HG02642 (cell line): Measurements from ENCODE around the gene CARMIL1.
"Not testable (repeated sequence)": the region's sequence is repeated elsewhere in the genome, so short reads cannot be mapped to it uniquely, and the experiment has no call there.

Source experiments
- ATAC-seq: cut with Tn5 transposase; IDR thresholded peaks from one replicate; pipeline ENCODE4 v1.9.1; 2021; ENCODE audit warnings: mild to moderate bottlenecking; ENCODE audit not compliant: unreplicated experiment, poor library complexity

CARMIL1 gene

GRCh38 chr6:25275436-25275835, 3.7 kb upstream of the CARMIL1 start:
- no peak for ATAC-seq

DNA sequence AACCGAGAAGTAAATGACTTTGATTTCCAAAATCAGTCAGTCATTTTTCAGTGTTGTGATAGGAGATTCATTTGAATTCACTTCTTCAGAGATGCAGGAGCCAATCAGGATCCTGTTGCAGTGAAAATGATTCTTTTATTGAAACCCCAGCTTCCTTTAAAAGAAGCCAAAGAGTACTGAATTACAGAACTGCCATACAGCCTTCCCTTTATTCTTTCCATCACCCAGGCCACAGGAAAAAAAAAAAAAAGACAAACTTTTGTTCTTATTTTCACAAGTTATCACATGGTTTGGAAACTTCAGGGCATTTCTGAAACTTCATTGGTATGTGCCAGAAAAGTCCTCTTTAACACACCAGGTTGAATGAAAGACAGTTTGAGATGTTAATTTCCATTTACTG, 1.8 kb upstream of the CARMIL1 start:
- no peak for ATAC-seq

GRCh38 chr6:25277857-25278256, 1.3 kb upstream of the CARMIL1 start:
- no peak for ATAC-seq

- peak; percentile 20 for ATAC-seq
Observed at GRCh38 chr6:25278261-25278913, 787 bp upstream of the CARMIL1 start.

DNA sequence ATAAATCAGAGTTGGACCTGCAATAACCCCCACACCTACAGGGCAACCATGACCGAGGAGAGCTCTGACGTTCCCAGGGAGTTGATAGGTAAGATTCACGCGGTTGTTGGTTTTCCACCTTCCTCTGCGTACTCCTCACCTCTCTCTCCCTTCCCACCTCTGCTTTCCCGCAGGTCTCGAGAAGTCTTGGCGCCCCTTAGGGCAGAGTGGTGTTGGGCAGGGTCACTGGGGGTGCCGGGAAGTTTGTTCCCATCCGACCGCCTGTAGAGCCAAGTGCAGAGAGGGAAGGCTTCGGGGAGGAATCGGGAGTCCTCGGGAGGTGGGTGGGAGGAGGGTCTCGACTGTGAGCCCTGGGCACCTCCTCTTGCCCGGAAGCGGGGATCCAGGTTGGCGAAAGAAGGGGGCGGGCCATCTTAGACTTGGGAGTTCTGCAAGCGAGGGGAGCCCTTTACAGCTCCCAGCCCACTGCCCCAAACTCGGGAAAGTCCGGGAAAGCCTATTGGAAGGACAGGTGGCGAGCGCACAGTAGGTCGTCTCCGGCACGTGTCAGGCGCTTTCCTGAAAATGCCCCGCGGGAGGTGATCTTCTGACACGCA, 672 bp downstream of the CARMIL1 start:
- peak; percentile 15 for ATAC-seq

GRCh38 chr6:25280344-25281074, 1.3 kb downstream of the CARMIL1 start:
- ATAC-seq: no peak

DNA sequence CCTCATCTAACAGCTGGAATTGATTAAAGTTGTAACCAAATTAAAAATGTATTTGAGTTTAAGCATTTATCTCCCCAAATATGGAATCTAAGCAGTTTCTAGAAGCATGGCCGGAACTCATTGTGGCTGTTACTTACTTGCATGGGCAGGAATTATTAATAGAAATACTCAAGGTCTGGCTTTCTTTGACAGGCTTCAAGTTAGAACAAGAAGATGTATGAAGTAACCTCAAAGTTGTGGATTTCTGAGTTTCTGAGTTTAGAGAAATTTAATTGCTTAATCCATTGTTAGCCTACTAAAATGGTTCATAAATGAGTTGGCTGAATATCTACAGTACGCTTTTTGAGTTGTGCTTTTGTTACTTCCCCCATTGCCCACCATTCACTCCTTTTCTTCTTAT, 7.7 kb downstream of the CARMIL1 start:
- ATAC-seq: no peak

DNA sequence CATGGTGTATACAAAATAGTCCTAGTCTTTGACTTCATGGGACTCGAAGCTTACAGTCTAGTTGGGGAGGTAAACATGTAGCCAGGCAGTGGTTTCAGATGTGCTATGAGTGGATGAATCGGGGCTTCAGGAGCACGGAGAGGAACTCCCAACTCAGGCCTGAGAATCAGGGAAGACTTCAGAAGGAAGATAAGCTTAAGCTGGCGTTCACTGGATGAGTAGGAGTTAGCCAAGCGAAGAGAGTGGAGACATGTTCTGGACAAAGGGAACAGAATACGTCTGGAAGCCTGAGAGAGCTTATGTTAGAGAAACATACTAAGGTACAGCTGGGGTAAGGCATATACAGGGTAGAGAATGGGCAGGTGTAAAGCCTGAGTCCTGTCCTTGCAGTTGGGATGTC, 8.8 kb downstream of the CARMIL1 start:
- no peak for ATAC-seq

DNA sequence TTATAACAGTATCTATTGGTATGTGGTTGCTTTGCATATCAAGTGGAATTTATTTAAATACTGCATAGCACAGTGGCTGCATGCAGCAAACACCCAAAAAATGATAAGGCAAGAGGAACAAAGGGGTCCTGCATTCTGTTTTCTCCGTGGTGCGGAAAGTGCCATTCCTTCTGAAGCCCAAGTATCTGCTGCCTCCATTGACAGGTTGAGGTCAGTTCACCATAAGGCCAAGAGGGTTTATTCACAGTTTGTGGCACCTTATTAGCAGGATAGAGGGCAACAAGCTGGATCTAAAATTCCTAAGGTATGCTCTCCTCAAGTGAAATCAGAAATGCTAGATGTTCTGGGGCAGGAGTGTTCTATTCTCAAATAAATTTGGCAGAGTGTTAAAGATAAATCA, 9.3 kb downstream of the CARMIL1 start:
- no peak for ATAC-seq

- no peak for ATAC-seq
Observed at GRCh38 chr6:25290306-25291060, 11.3 kb downstream of the CARMIL1 start.

- no peak for ATAC-seq
Observed at GRCh38 chr6:25292384-25292783, 13.2 kb downstream of the CARMIL1 start.

DNA sequence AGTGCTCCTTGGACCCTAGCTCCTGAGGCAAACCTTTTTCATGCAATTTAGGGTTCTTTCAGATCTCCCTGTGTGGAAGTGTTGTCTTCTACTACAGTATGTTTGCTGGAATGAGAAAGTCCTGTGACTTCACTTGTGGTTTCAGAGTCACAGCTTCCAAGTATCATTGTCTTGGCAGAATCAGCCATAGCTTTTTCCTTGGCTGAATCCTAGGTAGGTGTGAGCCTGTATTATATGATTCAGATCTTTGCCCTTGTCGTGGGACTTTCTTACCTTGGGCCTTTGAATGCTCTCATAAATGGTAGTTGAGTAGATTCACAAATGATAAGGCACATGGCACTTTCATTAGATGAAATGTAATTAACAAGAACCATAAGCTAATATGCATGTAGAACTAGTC, 16.5 kb downstream of the CARMIL1 start:
- ATAC-seq: no peak

DNA sequence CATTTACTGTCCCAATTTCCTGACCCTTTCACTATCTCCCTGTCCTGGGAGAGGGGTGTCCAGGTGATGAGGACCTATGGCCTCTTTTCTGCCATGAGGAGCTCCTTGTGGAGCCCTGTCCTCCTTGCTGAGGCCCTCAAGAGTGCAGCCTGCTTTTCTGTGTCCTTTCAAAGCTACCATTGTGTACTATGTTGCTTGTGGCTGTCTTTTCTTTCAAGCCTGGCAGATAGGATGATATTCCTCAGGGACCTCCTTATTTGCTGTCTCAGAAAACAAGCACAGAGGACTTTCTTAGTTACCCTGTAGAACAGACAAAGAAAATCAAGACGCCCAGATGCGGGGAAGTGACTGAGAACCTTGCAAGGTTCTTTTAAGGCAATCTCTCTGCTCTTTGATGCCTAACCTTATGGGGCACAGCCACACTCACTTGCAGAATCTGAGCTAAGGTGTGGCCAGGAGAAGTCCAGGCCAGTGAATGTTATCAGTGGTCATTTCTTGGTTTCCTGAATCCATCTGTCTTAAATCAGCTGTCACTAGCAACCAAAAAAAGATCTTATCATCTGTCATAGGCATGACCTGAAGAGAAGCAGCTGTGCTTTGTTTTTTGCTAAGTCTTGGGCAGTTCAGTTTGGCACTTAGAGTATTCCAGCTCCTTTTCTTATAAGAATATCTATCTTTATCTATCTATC, 17.2 kb downstream of the CARMIL1 start:
- no peak for ATAC-seq

- no peak for ATAC-seq
Observed at GRCh38 chr6:25297039-25297441, 17.9 kb downstream of the CARMIL1 start.

GRCh38 chr6:25297823-25298522, 18.8 kb downstream of the CARMIL1 start:
- no peak for ATAC-seq

DNA sequence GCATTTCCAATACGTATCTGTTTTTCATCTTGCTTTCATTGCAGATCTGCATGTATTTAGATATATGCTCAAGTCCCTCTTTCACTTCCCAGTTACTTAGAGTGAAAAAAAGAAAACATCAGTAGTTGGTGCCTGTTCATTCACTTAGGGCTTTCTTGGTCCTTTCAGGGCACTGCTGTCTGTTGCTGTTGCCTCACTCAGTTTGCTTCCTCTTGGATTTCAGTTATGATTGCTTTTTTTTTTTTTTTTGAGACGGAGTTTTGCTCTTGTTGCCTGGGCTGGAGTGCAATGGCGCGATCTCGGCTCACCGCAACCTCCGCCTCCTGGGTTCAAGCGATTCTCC, 19.3 kb downstream of the CARMIL1 start:
- ATAC-seq: not testable (repeated sequence)

- peak; percentile 50 for ATAC-seq
Observed at GRCh38 chr6:25301362-25301761, 22.2 kb downstream of the CARMIL1 start.

- ATAC-seq: no peak
Observed at GRCh38 chr6:25302151-25302550, 23.0 kb downstream of the CARMIL1 start.

GRCh38 chr6:25302677-25303128, 23.5 kb downstream of the CARMIL1 start:
- no peak for ATAC-seq

DNA sequence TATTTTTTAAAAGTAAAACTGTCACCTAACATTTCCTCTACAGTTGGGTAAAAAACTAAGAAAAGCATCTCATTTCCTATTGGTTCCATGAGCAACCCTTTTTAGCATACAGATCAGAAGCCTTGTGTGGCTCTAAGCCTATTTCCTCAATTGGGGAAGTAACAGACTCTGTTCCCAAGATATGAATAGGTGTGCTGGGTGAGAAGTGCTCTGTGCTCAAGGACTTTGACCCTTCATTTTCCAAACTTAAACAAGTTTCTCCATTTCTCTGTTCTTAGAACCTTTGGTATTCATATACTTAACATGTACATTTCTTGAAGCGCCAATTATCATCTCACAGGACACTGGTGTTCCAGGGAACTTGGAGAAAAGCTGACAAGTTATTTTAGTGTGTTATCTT, 24.1 kb downstream of the CARMIL1 start:
- ATAC-seq: no peak
